ENCODE results near the gene METTL27. TPM values are rescaled to one million over a fixed set of nuclear protein-coding genes. Genes with fewer than 3 reads are reported as not detected.

The METTL27 gene
- total RNA-seq, 1 experiment from 2014 or later: 4.3 TPM

DNA sequence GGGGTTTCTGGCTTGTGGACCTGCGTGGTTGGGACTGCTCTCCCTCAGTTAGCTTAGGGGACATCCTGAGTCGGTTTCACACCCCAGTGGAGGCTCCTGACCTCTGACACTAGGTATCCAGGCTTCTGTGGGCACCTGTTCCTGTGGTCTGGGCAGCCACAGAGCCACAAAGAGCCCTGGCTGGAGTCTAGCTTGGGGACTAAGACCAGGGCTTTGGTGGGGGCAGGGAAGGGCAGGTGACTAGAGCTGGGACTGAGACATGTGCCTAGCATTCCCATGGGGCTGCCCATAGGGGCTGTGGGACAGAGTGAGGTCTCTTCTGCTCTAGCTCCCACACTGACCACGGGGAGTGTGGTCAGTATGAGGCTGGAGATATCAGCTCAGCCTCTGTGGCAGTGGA is 14.6 kb upstream of the METTL27 start:
- Mint-ChIP-seq H3K27ac (no peak overlapping the region; the same call in 1 of the 2 replicates), H3K36me3 (no peaks in the 10 kb centered on the region), H3K9me3 (peaks cover 4% of the 10 kb centered on the region; the same call in 1 of the 2 replicates), H3K4me3 (no peak overlapping the region), H3K27me3 (ENCODE audit: low read depth) (peaks cover 24% of the 10 kb centered on the region), H3K4me1 (peaks cover 6% of the 10 kb centered on the region)
- ChIA-PET CTCF (interaction anchor here (0.9 to 6.5 kb wide), 7 partner anchors 15 to 250 kb away, joined by 3 to 48 read pairs (median 7); partner anchors contain the start of gene METTL27), POLR2A (no interaction called here)
- DNase-seq (ENCODE audit: low spot score): no peak
- no peak for TF ChIP-seq KAT7 (CRISPR knock-in tag; IDR thresholded peaks at IDR 0.05; ENCODE audit: borderline replicate concordance)
- TF ChIP-seq, protein P1, sequence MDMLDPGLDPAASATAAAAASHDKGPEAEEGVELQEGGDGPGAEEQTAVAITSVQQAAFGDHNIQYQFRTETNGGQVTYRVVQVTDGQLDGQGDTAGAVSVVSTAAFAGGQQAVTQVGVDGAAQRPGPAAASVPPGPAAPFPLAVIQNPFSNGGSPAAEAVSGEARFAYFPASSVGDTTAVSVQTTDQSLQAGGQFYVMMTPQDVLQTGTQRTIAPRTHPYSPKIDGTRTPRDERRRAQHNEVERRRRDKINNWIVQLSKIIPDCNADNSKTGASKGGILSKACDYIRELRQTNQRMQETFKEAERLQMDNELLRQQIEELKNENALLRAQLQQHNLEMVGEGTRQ (CRISPR knock-in tag; IDR thresholded peaks at IDR 0.05): no peak
- TF ChIP-seq, protein P2, sequence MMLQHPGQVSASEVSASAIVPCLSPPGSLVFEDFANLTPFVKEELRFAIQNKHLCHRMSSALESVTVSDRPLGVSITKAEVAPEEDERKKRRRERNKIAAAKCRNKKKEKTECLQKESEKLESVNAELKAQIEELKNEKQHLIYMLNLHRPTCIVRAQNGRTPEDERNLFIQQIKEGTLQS (CRISPR knock-in tag; conservative IDR thresholded peaks at IDR 0.05): no peak
- TF ChIP-seq, protein P3, sequence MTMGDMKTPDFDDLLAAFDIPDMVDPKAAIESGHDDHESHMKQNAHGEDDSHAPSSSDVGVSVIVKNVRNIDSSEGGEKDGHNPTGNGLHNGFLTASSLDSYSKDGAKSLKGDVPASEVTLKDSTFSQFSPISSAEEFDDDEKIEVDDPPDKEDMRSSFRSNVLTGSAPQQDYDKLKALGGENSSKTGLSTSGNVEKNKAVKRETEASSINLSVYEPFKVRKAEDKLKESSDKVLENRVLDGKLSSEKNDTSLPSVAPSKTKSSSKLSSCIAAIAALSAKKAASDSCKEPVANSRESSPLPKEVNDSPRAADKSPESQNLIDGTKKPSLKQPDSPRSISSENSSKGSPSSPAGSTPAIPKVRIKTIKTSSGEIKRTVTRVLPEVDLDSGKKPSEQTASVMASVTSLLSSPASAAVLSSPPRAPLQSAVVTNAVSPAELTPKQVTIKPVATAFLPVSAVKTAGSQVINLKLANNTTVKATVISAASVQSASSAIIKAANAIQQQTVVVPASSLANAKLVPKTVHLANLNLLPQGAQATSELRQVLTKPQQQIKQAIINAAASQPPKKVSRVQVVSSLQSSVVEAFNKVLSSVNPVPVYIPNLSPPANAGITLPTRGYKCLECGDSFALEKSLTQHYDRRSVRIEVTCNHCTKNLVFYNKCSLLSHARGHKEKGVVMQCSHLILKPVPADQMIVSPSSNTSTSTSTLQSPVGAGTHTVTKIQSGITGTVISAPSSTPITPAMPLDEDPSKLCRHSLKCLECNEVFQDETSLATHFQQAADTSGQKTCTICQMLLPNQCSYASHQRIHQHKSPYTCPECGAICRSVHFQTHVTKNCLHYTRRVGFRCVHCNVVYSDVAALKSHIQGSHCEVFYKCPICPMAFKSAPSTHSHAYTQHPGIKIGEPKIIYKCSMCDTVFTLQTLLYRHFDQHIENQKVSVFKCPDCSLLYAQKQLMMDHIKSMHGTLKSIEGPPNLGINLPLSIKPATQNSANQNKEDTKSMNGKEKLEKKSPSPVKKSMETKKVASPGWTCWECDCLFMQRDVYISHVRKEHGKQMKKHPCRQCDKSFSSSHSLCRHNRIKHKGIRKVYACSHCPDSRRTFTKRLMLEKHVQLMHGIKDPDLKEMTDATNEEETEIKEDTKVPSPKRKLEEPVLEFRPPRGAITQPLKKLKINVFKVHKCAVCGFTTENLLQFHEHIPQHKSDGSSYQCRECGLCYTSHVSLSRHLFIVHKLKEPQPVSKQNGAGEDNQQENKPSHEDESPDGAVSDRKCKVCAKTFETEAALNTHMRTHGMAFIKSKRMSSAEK (CRISPR knock-in tag; IDR thresholded peaks at IDR 0.05; ENCODE audit: borderline replicate concordance): no peak
- no peak for TF ChIP-seq SP1 (CRISPR knock-in tag; conservative IDR thresholded peaks at IDR 0.05)
- TF ChIP-seq, protein P4, sequence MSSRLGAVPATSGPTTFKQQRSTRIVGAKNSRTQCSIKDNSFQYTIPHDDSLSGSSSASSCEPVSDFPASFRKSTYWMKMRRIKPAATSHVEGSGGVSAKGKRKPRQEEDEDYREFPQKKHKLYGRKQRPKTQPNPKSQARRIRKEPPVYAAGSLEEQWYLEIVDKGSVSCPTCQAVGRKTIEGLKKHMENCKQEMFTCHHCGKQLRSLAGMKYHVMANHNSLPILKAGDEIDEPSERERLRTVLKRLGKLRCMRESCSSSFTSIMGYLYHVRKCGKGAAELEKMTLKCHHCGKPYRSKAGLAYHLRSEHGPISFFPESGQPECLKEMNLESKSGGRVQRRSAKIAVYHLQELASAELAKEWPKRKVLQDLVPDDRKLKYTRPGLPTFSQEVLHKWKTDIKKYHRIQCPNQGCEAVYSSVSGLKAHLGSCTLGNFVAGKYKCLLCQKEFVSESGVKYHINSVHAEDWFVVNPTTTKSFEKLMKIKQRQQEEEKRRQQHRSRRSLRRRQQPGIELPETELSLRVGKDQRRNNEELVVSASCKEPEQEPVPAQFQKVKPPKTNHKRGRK (CRISPR knock-in tag; IDR thresholded peaks at IDR 0.05; ENCODE audit: borderline replicate concordance): no peak
- TF ChIP-seq, protein P5, sequence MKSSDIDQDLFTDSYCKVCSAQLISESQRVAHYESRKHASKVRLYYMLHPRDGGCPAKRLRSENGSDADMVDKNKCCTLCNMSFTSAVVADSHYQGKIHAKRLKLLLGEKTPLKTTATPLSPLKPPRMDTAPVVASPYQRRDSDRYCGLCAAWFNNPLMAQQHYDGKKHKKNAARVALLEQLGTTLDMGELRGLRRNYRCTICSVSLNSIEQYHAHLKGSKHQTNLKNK (CRISPR knock-in tag; IDR thresholded peaks at IDR 0.05): no peak
- no peak for TF ChIP-seq SMAD3 (CRISPR knock-in tag; IDR thresholded peaks at IDR 0.05; ENCODE audit: borderline replicate concordance)
- TF ChIP-seq, protein P6, sequence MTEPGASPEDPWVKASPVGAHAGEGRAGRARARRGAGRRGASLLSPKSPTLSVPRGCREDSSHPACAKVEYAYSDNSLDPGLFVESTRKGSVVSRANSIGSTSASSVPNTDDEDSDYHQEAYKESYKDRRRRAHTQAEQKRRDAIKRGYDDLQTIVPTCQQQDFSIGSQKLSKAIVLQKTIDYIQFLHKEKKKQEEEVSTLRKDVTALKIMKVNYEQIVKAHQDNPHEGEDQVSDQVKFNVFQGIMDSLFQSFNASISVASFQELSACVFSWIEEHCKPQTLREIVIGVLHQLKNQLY (CRISPR knock-in tag; IDR thresholded peaks at IDR 0.05): no peak
- TF ChIP-seq, protein P7, sequence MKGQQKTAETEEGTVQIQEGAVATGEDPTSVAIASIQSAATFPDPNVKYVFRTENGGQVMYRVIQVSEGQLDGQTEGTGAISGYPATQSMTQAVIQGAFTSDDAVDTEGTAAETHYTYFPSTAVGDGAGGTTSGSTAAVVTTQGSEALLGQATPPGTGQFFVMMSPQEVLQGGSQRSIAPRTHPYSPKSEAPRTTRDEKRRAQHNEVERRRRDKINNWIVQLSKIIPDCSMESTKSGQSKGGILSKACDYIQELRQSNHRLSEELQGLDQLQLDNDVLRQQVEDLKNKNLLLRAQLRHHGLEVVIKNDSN (CRISPR knock-in tag; IDR thresholded peaks at IDR 0.05): no peak
- TF ChIP-seq ZNF416 (CRISPR knock-in tag; IDR thresholded peaks at IDR 0.05): no peak
- TF ChIP-seq NR3C1 (CRISPR knock-in tag; conservative IDR thresholded peaks at IDR 0.05; ENCODE audit: low read depth): no peak
- TF ChIP-seq, protein P8, sequence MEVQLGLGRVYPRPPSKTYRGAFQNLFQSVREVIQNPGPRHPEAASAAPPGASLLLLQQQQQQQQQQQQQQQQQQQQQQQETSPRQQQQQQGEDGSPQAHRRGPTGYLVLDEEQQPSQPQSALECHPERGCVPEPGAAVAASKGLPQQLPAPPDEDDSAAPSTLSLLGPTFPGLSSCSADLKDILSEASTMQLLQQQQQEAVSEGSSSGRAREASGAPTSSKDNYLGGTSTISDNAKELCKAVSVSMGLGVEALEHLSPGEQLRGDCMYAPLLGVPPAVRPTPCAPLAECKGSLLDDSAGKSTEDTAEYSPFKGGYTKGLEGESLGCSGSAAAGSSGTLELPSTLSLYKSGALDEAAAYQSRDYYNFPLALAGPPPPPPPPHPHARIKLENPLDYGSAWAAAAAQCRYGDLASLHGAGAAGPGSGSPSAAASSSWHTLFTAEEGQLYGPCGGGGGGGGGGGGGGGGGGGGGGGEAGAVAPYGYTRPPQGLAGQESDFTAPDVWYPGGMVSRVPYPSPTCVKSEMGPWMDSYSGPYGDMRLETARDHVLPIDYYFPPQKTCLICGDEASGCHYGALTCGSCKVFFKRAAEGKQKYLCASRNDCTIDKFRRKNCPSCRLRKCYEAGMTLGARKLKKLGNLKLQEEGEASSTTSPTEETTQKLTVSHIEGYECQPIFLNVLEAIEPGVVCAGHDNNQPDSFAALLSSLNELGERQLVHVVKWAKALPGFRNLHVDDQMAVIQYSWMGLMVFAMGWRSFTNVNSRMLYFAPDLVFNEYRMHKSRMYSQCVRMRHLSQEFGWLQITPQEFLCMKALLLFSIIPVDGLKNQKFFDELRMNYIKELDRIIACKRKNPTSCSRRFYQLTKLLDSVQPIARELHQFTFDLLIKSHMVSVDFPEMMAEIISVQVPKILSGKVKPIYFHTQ (CRISPR knock-in tag; IDR thresholded peaks at IDR 0.05): no peak
- TF ChIP-seq, protein P9, sequence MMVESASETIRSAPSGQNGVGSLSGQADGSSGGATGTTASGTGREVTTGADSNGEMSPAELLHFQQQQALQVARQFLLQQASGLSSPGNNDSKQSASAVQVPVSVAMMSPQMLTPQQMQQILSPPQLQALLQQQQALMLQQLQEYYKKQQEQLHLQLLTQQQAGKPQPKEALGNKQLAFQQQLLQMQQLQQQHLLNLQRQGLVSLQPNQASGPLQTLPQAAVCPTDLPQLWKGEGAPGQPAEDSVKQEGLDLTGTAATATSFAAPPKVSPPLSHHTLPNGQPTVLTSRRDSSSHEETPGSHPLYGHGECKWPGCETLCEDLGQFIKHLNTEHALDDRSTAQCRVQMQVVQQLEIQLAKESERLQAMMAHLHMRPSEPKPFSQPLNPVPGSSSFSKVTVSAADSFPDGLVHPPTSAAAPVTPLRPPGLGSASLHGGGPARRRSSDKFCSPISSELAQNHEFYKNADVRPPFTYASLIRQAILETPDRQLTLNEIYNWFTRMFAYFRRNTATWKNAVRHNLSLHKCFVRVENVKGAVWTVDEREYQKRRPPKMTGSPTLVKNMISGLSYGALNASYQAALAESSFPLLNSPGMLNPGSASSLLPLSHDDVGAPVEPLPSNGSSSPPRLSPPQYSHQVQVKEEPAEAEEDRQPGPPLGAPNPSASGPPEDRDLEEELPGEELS (CRISPR knock-in tag; IDR thresholded peaks at IDR 0.05): no peak
- no peak for TF ChIP-seq JUN (CRISPR knock-in tag; IDR thresholded peaks at IDR 0.05)
- TF ChIP-seq MYBL2 (CRISPR knock-in tag; IDR thresholded peaks at IDR 0.05): no peak
- no peak for TF ChIP-seq PRRX2 (CRISPR knock-in tag; IDR thresholded peaks at IDR 0.05)
- TF ChIP-seq, protein P10, sequence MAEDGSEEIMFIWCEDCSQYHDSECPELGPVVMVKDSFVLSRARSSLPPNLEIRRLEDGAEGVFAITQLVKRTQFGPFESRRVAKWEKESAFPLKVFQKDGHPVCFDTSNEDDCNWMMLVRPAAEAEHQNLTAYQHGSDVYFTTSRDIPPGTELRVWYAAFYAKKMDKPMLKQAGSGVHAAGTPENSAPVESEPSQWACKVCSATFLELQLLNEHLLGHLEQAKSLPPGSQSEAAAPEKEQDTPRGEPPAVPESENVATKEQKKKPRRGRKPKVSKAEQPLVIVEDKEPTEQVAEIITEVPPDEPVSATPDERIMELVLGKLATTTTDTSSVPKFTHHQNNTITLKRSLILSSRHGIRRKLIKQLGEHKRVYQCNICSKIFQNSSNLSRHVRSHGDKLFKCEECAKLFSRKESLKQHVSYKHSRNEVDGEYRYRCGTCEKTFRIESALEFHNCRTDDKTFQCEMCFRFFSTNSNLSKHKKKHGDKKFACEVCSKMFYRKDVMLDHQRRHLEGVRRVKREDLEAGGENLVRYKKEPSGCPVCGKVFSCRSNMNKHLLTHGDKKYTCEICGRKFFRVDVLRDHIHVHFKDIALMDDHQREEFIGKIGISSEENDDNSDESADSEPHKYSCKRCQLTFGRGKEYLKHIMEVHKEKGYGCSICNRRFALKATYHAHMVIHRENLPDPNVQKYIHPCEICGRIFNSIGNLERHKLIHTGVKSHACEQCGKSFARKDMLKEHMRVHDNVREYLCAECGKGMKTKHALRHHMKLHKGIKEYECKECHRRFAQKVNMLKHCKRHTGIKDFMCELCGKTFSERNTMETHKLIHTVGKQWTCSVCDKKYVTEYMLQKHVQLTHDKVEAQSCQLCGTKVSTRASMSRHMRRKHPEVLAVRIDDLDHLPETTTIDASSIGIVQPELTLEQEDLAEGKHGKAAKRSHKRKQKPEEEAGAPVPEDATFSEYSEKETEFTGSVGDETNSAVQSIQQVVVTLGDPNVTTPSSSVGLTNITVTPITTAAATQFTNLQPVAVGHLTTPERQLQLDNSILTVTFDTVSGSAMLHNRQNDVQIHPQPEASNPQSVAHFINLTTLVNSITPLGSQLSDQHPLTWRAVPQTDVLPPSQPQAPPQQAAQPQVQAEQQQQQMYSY (CRISPR knock-in tag; IDR thresholded peaks at IDR 0.05): no peak
- TF ChIP-seq ZNF138 (CRISPR knock-in tag; conservative IDR thresholded peaks at IDR 0.05): no peak
- no peak for ATAC-seq

Measured in WTC11 (cell line).